Type B pancreatic cell (in vitro differentiated cells): ENCODE results near the gene PDLIM3. TPM values are rescaled to one million over a fixed set of nuclear protein-coding genes. Genes with fewer than 3 reads are reported as not detected.
A peak's percentile ranks its signal among the peaks of the same experiment; 100 is the strongest.

Experiments used
- DNase-seq: peaks from one replicate; pipeline ENCODE4 v3.0.0; 2021; ENCODE audit warnings: mixed read lengths; ENCODE audit not compliant: unreplicated experiment; ENCODE audit errors: extremely low spot score
- H3K27ac Mint-ChIP-seq: 2 replicates; pipeline ENCODE4 v1.8.0; 2021; ENCODE audit warnings: mild to moderate bottlenecking, mixed read lengths
- H3K27me3 Mint-ChIP-seq: 2 replicates; pipeline ENCODE4 v1.8.0; 2021; ENCODE audit warnings: mixed read lengths
- H3K36me3 Mint-ChIP-seq: 2 replicates; pipeline ENCODE4 v1.8.0; 2021; ENCODE audit warnings: mixed read lengths
- H3K4me1 Mint-ChIP-seq: one replicate; pipeline ENCODE4 v1.8.0; 2021; ENCODE audit warnings: mixed read lengths; ENCODE audit not compliant: unreplicated experiment
- H3K4me3 Mint-ChIP-seq: 2 replicates; pipeline ENCODE4 v1.8.0; 2021; ENCODE audit warnings: mild to moderate bottlenecking, mixed read lengths
- H3K9me3 Mint-ChIP-seq: 2 replicates; pipeline ENCODE4 v1.8.0; 2021; ENCODE audit warnings: mixed read lengths
- total RNA-seq: library from RNA; stranded (reverse); gene quantifications from 2 replicates; pipeline ENCODE4 v1.2.1, GENCODE V29; 2021; ENCODE audit warnings: low replicate concordance
- TF ChIP-seq, protein P1 (sequence below): fragments of 200-600 bp; sonication (generic); conservative IDR thresholded peaks from 2 replicates; pipeline ENCODE4 v1.5.0; 2021; ENCODE audit warnings: antibody characterized with exemption, mild to moderate bottlenecking

PDLIM3 gene
- total RNA-seq, 1 donor from 2014 or later, result 6.7 TPM

DNA sequence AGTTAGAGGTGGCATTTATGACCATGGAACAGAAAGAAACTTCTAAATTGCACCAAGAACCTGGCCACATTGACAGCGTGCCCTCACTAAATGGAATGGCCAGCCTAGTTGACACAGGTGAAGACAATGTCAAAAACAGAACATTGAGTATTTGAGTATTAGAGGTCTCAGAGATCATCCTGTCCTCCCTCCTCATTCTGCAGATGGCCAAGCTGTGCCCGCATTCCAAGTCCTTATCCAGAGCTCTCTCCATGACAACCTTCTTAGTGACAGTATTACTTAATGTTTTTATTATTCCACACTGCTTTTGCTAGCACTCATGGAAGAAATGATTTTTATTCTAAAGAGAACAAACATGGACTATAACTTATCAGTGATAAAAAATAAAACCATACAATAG is 53.9 kb downstream of the PDLIM3 start:
- TF ChIP-seq, protein P1, sequence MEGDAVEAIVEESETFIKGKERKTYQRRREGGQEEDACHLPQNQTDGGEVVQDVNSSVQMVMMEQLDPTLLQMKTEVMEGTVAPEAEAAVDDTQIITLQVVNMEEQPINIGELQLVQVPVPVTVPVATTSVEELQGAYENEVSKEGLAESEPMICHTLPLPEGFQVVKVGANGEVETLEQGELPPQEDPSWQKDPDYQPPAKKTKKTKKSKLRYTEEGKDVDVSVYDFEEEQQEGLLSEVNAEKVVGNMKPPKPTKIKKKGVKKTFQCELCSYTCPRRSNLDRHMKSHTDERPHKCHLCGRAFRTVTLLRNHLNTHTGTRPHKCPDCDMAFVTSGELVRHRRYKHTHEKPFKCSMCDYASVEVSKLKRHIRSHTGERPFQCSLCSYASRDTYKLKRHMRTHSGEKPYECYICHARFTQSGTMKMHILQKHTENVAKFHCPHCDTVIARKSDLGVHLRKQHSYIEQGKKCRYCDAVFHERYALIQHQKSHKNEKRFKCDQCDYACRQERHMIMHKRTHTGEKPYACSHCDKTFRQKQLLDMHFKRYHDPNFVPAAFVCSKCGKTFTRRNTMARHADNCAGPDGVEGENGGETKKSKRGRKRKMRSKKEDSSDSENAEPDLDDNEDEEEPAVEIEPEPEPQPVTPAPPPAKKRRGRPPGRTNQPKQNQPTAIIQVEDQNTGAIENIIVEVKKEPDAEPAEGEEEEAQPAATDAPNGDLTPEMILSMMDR, result no peak
- no peak overlapping the region for H3K27ac Mint-ChIP-seq
- H3K4me1 Mint-ChIP-seq, result no peaks in the 10 kb centered on the region
- DNase-seq, result no peak
- H3K9me3 Mint-ChIP-seq, result peaks cover 10% of the 10 kb centered on the region
- peaks cover 51% of the 10 kb centered on the region for H3K27me3 Mint-ChIP-seq
- H3K4me3 Mint-ChIP-seq, result no peak overlapping the region
- H3K36me3 Mint-ChIP-seq, result no peaks in the 10 kb centered on the region

DNA sequence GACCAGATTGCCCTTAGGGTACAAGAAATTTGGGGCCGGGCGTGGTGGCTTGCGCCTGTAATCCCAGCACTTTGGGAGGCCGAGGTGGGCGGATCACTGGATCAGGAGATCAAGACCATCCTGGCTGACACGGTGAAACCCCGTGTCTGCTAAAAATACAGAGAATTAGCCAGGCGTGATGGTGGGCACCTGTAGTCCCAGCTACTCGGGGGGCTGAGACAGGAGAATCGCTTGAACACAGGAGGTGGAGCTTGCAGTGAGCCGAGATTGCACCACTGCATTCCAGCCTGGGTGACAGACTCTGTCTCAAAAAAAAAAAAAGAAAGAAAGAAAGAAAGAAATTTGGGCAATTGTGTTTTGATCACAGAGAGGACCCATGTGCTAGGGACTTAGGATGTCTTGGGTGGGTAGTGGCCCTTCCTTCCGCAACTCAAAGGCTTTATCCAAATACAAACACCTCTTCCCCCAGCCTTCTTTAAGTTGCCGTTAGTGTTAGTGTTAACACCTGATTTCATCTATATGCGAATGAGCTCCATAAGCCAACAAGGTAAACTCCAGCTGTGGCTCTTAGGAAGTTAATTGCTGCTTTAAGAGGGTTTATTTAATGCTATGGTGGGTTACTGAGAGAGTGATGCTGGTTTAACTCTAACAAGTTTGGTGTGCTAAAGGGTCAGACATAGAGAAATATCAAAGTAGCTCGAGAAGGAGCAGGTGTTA is 55.1 kb downstream of the PDLIM3 start:
- TF ChIP-seq, protein P1, result no peak
- H3K4me3 Mint-ChIP-seq, result no peak overlapping the region
- DNase-seq, result no peak
- no peaks in the 10 kb centered on the region for H3K4me1 Mint-ChIP-seq
- H3K36me3 Mint-ChIP-seq, result no peaks in the 10 kb centered on the region
- peaks cover 4% of the 10 kb centered on the region for H3K9me3 Mint-ChIP-seq
- peaks cover 48% of the 10 kb centered on the region for H3K27me3 Mint-ChIP-seq
- no peak overlapping the region for H3K27ac Mint-ChIP-seq

DNA sequence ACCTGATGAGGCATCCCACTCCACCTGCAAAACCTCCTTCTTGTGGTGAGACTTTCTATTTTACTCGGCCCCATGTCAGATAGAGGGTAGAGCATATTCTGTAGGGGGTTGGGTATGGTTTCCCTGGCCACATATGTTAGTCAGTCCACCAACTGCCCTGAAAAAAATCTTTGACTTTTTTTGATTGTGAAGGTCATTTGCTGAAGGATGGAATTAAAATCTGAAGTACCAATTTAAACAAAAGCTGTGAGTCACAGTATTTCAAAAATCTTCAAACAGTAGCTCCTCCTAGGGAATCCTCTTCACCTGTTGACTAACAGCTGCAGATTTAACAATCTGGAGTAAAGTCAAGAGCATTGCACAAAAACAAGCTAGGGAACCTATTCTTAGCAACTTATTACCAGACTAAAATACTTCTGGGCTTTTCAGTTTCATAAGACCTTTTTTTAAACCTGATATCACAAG is 55.8 kb downstream of the PDLIM3 start:
- H3K27me3 Mint-ChIP-seq, result peaks cover 45% of the 10 kb centered on the region
- no peak overlapping the region for H3K4me3 Mint-ChIP-seq
- TF ChIP-seq, protein P1, result no peak
- H3K36me3 Mint-ChIP-seq, result no peaks in the 10 kb centered on the region
- H3K4me1 Mint-ChIP-seq, result no peaks in the 10 kb centered on the region
- no peak overlapping the region for H3K27ac Mint-ChIP-seq
- peaks cover 3% of the 10 kb centered on the region for H3K9me3 Mint-ChIP-seq
- DNase-seq, result no peak

DNA sequence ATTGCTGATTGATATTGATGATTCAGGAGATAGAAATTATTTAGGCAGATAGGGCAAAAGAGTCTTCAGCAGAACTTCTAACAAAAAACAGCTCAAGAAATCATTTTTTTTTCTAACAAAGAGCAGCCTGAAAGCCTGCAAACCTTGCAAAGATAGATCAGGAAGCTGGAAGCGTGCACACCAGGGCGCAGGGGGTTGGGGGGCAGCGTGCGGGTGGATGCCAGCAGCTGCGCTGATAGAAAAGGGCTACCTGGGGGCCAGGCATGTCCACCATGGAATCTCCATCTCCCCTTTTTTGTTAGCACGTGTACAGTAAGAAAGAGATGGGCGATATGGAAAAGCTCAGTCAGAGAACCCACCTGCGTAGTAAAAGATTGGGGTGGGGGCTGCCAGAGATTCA is 62.1 kb downstream of the PDLIM3 start:
- peaks cover 32% of the 10 kb centered on the region for H3K27me3 Mint-ChIP-seq
- H3K4me1 Mint-ChIP-seq, result peaks cover 6% of the 10 kb centered on the region
- no peak overlapping the region for H3K4me3 Mint-ChIP-seq
- DNase-seq, result no peak
- H3K36me3 Mint-ChIP-seq, result no peaks in the 10 kb centered on the region
- no peak overlapping the region for H3K27ac Mint-ChIP-seq
- no peaks in the 10 kb centered on the region for H3K9me3 Mint-ChIP-seq
- TF ChIP-seq, protein P1, result no peak

DNA sequence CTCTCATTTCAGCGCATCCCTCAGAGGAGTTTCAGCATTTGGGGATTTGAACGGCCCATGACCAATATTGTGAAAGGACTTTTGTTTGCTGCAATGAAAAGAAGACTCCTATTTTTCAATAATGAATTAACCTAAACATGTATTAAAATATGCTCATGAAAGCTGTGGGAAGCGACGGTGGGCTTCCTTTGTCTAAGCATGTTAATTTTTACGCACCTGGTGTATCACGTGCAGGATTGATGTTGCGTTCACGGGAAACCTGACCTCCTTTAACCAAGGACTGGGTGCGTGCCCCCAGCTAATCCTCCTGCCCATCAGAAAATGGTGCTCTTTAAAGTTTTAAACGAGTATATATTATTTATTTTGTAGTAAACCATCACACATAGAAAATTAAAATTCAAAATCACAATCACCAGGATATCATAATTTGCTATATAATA is 63.2 kb downstream of the PDLIM3 start:
- Mint-ChIP-seq H3K36me3 (no peaks in the 10 kb centered on the region), H3K27me3 (peaks cover 37% of the 10 kb centered on the region), H3K4me1 (peaks cover 6% of the 10 kb centered on the region), H3K27ac (peak overlapping the region; percentile 71), H3K4me3 (peak overlapping the region; percentile 94), H3K9me3 (no peaks in the 10 kb centered on the region)
- TF ChIP-seq, protein P1, result no peak
- no peak for DNase-seq
